Measurements from ENCODE around the gene CHD5.
"Not testable (repeated sequence)": the region's sequence is repeated elsewhere in the genome, so short reads cannot be mapped to it uniquely, and the experiment has no call there.

CHD5 gene

GRCh38 chr1:6080469-6080868 lies 99.7 kb downstream of the CHD5 start:
- peak; percentile 18 for DNase-seq

GRCh38 chr1:6077919-6078318 lies 102.2 kb downstream of the CHD5 start:
- DNase-seq = no peak

- DNase-seq = no peak
Observed at GRCh38 chr1:6077506-6077905, 102.6 kb downstream of the CHD5 start.

- not testable (repeated sequence) for DNase-seq
Observed at GRCh38 chr1:6077061-6077460, 103.1 kb downstream of the CHD5 start.

GRCh38 chr1:6075748-6076147 lies 104.4 kb downstream of the CHD5 start:
- peak; percentile 41 for DNase-seq

GRCh38 chr1:6074192-6074901 lies 105.8 kb downstream of the CHD5 start:
- DNase-seq = no peak

GRCh38 chr1:6073480-6074053 lies 106.6 kb downstream of the CHD5 start:
- DNase-seq = no peak

- no peak for DNase-seq
Observed at GRCh38 chr1:6072774-6073479, 107.2 kb downstream of the CHD5 start.

GRCh38 chr1:6071219-6071618 lies 108.9 kb downstream of the CHD5 start:
- DNase-seq = no peak

GRCh38 chr1:6070450-6070974 lies 109.6 kb downstream of the CHD5 start:
- no peak for DNase-seq

- DNase-seq = no peak
Observed at GRCh38 chr1:6069573-6069972, 110.5 kb downstream of the CHD5 start.

GRCh38 chr1:6068932-6069331 lies 111.2 kb downstream of the CHD5 start:
- DNase-seq = no peak

GRCh38 chr1:6068073-6068472 lies 112.0 kb downstream of the CHD5 start:
- no peak for DNase-seq

- DNase-seq = no peak
Observed at GRCh38 chr1:6066680-6067079, 113.4 kb downstream of the CHD5 start.

- DNase-seq = no peak
Observed at GRCh38 chr1:6065093-6065858, 114.8 kb downstream of the CHD5 start.

- not testable (repeated sequence) for DNase-seq
Observed at GRCh38 chr1:6063532-6064053, 116.5 kb downstream of the CHD5 start.

GRCh38 chr1:6062670-6063069 lies 117.5 kb downstream of the CHD5 start:
- DNase-seq = no peak

- no peak for DNase-seq
Observed at GRCh38 chr1:6059866-6060265, 120.3 kb downstream of the CHD5 start.

GRCh38 chr1:6057170-6057845 lies 122.8 kb downstream of the CHD5 start:
- DNase-seq = no peak

GRCh38 chr1:6056572-6056948 lies 123.6 kb downstream of the CHD5 start:
- no peak for DNase-seq

GRCh38 chr1:6054596-6054995 lies 125.5 kb downstream of the CHD5 start:
- DNase-seq = no peak

- DNase-seq = no peak
Observed at GRCh38 chr1:6053206-6053546, 126.9 kb downstream of the CHD5 start.
